Stimulated activated CD8-positive, alpha-beta memory T cell treated with anti-CD3 and anti-CD28 coated beads, Interleukin-15, amount 100 ng/mL, for 48 hours (primary cell): ENCODE results near the gene SH3D19.
"Not testable (repeated sequence)": the region's sequence is repeated elsewhere in the genome, so short reads cannot be mapped to it uniquely, and the experiment has no call there.

Experiments
- DNase-seq, 2 donors: peaks; one replicate each; pipeline ENCODE4 v3.0.0-alpha.2; 2020; ENCODE audit warnings: low read depth in 2 of 2

The SH3D19 gene

DNA sequence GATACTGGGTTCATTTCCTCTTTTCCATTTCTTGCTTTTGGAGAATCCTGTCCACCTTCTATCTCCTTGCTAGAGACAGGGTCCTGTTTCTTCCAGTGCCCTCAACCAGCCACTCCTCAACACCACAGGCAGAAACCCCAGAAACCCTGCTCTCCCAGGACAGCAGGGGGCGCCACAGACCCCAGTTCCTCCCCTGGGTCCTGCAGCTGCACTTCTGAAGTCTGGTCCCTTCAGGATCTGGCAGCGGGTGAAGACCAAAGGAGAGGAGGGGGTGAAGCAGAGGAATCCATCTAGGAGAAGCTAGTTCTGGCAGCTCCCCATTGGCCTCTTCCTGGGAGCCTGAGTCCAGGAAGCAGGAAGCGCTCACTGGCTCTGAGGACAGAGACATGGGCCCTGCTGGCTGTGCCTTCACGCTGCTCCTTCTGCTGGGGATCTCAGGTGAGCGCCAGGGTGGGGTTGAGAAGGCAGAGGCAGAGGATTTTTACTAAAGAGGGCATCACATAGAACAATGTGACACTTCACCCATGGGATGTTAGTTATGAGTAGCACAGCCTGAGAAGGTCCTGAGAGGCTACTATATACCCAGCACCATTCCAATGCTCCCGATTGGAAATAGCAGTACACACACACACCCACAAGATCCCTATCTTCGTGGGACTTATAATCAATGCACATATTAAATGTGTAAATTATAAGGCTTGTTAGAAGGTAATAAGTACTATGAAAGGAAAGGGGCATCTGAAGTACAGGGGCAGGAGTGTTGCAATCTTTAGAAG is 48.4 kb downstream of the SH3D19 start, which contains the start of gene PRSS48:
PRSS48 (plus strand) TSS at position 375 of the 776 bp plus-strand sequence; CDS start at position 387, 12 bp downstream.
- peak; percentile 10 to 23 for DNase-seq

GRCh38 chr4:151268905-151269304 is 56.5 kb downstream of the SH3D19 start:
- DNase-seq = not testable (repeated sequence)

GRCh38 chr4:151267822-151268535 is 57.4 kb downstream of the SH3D19 start:
- no peak for DNase-seq

GRCh38 chr4:151267104-151267503 is 58.3 kb downstream of the SH3D19 start:
- no peak for DNase-seq

- no peak for DNase-seq
These were observed 58.9 kb downstream of the SH3D19 start for GRCh38 chr4:151266497-151266896.

DNA sequence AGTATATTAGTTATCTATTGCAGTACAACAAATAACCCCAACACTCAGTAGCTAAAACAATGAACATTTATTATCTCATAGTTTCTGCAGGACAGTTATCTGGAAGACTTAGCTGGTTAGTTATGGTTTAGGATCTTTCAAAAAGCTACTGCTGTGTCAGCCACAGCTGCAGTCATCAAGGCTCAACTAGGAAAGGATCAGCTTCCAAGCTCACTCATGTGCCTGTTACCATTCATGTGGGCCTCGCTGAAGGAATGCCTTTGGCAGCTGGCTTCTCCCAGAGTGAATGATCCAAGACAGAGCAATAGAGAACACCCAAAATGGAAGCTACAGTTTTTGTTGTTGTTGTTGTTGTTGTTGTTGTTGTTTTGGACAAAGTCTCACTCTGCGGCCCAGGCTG is 62.0 kb downstream of the SH3D19 start:
- DNase-seq = no peak

- DNase-seq = no peak
These were observed 64.9 kb downstream of the SH3D19 start for GRCh38 chr4:151260526-151260925.

- DNase-seq = no peak
These were observed 65.7 kb downstream of the SH3D19 start for GRCh38 chr4:151259752-151260151.

GRCh38 chr4:151257704-151258103 is 67.7 kb downstream of the SH3D19 start:
- no peak for DNase-seq

- no peak for DNase-seq
These were observed 69.3 kb downstream of the SH3D19 start for GRCh38 chr4:151256134-151256533.

- not testable (repeated sequence) for DNase-seq
These were observed 69.7 kb downstream of the SH3D19 start for GRCh38 chr4:151255680-151256079.

DNA sequence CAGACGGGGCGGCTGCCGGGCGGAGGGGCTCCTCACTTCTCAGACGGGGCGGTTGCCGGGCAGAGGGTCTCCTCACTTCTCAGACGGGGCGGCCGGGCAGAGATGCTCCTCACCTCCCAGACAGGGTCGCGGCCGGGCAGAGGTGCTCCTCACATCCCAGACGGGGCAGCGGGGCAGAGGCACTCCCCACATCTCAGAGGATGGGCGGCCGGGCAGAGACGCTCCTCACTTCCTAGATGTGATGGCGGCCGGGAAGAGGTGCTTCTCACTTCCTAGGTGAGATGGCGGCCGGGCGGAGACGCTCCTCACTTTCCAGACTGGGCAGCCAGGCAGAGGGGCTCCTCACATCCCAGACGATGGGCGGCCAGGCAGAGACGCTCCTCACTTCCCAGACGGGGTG is 70.2 kb downstream of the SH3D19 start:
- DNase-seq = not testable (repeated sequence)

DNA sequence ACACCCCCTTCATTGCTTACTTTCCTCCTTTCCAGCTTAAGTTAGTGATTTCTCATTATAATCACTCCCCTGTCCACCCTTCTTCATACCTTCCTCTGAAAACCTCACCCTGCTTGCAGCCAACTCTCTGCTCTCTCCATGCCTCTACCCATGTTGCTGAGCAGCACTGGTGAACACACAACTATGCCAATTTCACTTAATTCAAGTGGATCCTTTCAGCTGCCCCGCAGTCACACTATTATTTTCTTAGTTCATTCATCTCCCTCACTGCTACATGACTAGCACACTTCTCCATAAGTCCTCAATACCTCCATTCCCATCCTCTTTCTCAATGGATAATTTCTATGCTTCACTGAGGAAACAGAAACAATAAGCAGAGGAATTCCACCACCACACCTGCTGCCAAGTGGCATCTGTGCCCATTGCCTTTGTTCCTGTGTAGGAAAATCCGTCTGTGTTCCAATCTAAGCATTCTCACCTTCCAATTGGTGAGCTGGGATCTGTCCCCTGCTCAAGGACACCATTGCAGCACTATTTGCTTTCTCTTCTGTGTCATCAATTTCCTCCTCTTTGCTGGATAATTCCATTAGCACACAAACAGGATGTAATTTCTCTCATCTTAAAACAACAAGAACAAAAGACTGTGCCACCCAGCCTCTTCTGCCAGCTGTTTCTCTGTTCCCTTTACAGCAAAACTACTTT is 73.7 kb downstream of the SH3D19 start:
- no peak for DNase-seq

DNA sequence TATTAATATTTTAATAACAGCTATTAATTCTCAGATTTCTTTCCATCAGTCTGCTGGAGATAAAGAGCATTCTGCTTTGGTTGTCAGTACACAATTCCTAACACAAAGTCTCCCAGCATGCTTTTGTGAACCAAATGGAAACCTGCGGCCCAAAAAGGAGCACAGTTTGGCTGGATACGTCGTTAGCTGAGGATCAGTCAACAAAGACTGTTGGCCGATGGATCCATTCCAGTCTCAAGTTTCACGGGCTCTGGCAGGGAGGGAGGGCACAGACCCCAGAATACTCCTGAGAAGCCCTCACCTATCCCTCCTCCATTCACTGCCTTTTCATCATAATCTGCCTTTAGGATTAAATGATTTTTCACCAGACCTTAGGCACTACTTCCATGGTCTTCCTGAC is 74.7 kb downstream of the SH3D19 start:
- no peak for DNase-seq

- no peak for DNase-seq
These were observed 76.9 kb downstream of the SH3D19 start for GRCh38 chr4:151248519-151248918.

GRCh38 chr4:151247395-151247794 is 78.0 kb downstream of the SH3D19 start:
- no peak for DNase-seq

DNA sequence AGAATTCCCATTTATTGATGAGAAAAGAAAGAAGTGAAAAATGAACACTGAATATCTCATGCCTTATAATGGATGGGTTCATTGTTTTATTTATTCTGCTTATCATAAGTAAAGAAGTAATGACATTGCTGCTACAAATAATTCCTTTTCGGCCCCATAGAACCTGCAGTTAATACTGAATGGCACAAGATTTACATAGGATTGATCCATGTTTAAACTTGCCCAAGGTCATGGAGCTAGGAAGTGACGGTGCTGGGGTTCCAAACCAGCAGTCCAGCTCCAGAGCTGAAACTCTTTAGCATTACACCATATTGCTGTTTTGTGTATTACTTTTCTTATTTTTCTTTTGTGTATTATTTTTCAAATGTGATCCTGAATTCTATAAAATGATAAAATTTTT is 78.7 kb downstream of the SH3D19 start:
- no peak for DNase-seq

DNA sequence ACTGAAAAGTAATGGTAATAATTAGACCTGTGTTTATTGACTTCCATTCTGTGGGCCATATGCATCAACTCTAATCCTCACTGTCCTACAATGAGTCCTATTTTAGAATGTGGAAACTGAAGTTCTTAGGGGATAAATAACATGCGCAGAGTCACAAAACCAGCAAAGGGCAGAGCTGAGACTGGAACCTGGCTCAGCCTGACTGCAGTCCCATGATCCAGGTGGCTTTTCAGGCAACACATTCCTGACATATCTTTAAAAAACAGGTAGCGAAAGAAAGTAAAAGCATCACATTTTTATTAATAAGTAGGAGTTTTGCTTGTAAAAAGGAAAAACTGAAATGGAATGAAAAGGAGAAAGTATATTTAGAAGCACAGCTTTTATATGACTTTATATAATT is 83.1 kb downstream of the SH3D19 start:
- no peak for DNase-seq

DNA sequence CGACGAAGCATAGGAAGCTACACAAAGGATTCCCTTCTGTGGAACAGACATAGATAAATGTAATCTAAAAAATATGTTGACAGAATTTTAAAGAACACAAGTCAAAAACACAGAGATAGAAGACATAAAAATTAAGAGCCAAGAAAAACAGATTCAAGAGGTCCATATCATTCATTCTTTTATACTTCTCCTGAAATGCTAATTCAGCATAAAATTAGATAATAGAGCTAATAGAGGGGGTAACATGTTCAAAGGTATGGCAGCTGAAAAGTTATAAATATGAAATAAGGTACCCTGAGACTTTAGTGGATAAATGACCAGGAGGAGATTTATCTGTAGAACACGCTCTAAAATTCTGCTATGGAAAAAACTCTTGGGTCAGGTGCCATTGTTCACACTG is 85.8 kb downstream of the SH3D19 start:
- no peak for DNase-seq

DNA sequence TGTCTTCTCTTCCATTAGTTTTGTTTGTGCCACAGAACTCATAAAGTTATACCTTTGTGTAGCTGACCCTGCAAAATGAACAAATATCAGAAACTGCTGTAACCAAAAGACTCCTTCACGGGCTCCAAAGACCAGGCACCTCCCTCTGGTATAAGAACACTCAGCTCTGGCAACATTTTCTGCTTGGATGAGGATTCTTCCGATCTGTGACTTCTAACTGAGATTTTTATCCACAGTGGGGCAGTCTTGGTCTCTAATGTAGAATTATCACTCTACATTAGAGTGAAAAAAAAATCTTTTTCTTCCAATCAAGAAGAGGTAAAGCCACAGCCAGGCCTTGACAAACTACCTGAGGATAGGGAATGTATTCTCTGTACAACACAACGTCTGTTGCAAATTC is 86.9 kb downstream of the SH3D19 start:
- no peak for DNase-seq

DNA sequence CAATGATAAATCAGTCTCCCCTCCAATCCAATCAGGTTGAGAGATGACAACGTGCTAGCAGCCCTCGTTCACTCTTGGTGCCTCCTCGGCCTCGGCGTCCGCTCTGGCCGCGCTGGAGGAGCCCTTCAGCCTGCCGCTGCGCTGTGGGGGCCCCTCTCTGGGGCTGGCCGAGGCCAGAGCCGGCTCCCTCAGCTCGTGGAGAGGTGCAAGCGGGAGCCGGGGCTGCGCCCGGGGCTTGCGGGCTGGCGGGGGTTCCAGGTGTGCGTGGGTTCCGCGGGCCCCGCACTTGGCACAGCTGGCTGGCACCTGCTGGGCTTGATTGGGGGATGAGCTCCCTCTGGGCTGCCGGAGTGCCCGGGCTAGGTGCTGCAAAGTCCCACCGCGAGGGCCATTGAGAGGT is 89.4 kb downstream of the SH3D19 start:
- no peak for DNase-seq

DNA sequence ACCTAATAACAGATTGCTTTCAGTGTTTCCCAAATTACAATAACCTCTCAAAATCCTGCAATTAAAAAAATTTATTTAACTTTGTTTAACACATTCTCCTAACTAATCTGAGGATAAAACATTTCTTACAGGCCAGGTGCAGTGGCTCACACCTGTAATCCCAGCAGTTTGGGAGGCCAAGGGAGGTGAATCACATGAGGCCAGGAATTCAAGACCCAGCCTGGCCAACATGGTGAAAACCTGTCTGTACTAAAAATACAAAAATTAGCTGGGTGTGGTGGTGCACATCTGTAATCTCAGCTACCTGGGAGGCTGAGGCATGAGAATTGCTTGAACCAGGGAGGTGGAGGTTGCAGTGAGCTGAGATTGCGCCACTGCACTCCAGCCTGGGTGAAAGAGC is 90.0 kb downstream of the SH3D19 start:
- DNase-seq = not testable (repeated sequence)

- DNase-seq = no peak
These were observed 91.8 kb downstream of the SH3D19 start for GRCh38 chr4:151233600-151233999.
